Measurements from ENCODE around the gene PLIN1. TPM values are rescaled to one million over a fixed set of nuclear protein-coding genes. Genes with fewer than 3 reads are reported as not detected.
A peak's percentile ranks its signal among the peaks of the same experiment; 100 is the strongest.

The PLIN1 gene
- total and polyA plus RNA-seq, 2 donors (not counting 1 experiment from before 2014, with no cell fraction given): 0.02 to 0.50 TPM

- Histone ChIP-seq H4K20me1 (ENCODE audit: control insufficient read depth, extremely low read depth, insufficient read depth, low read length) (no peaks in the 10 kb centered on the region), H3K27ac (ENCODE audit: insufficient read depth, low read length) (no peak overlapping the region), H3K4me1 (ENCODE audit: control insufficient read depth, extremely low read depth, insufficient read depth, low read length) (no peaks in the 10 kb centered on the region), H3K27me3 (ENCODE audit: control insufficient read depth, insufficient read depth, low read length) (no peaks in the 10 kb centered on the region), H3K36me3 (ENCODE audit: control insufficient read depth, insufficient read depth, low read length) (no peaks in the 10 kb centered on the region), H3K9ac (ENCODE audit: insufficient read depth, low read length) (no peak overlapping the region), H2AFZ (ENCODE audit: low read length) (no peak overlapping the region), H3K9me3 (ENCODE audit: control insufficient read depth, insufficient read depth, low read depth, low read length) (no peaks in the 10 kb centered on the region), H3K4me2 (ENCODE audit: extremely low read depth, insufficient read depth, low read length) (no peak overlapping the region), H3K79me2 (ENCODE audit: control insufficient read depth, insufficient read depth, low read length) (no peaks in the 10 kb centered on the region), H3K4me3 (replicated peaks in 1 of 4; ENCODE audit: control extremely low read depth in 1 of 4, insufficient read depth in 1 of 4, low read depth in 3 of 4, low read length in 4 of 4) (no peak overlapping the region)
- TF ChIP-seq EZH2 (IDR thresholded peaks at IDR 0.05; ENCODE audit: low read length, missing control alignments) (no peak), CTCF (conservative IDR thresholded peaks at IDR 0.05 in 1 of 2, IDR thresholded peaks at IDR 0.05 in 1 of 2; ENCODE audit: low read depth in 1 of 2, low read length in 2 of 2) (no peak)
- peak in 1 of 2 donors; percentile 24 for DNase-seq (ENCODE audit: low read depth in 2 of 2)
These were observed 4.6 kb downstream of the PLIN1 start for GRCh38 chr15:89674526-89674925.

GRCh38 chr15:89673165-89673512, 6.0 kb downstream of the PLIN1 start:
- H3K27me3 ChIP-seq (ENCODE audit: control insufficient read depth, insufficient read depth, low read length): no peaks in the 10 kb centered on the region
- H3K4me2 ChIP-seq (ENCODE audit: extremely low read depth, insufficient read depth, low read length): no peak overlapping the region
- no peak overlapping the region for H3K27ac ChIP-seq (ENCODE audit: insufficient read depth, low read length)
- H3K4me3 ChIP-seq (replicated peaks in 1 of 4; ENCODE audit: control extremely low read depth in 1 of 4, insufficient read depth in 1 of 4, low read depth in 3 of 4, low read length in 4 of 4): no peak overlapping the region
- H3K36me3 ChIP-seq (ENCODE audit: control insufficient read depth, insufficient read depth, low read length): no peaks in the 10 kb centered on the region
- H3K9ac ChIP-seq (ENCODE audit: insufficient read depth, low read length): no peak overlapping the region
- H3K79me2 ChIP-seq (ENCODE audit: control insufficient read depth, insufficient read depth, low read length): no peaks in the 10 kb centered on the region
- H2AFZ ChIP-seq (ENCODE audit: low read length): no peak overlapping the region
- no peak for DNase-seq (ENCODE audit: low read depth in 2 of 2)
- peak in 1 of 2 donors; percentile 50 for TF ChIP-seq CTCF (conservative IDR thresholded peaks at IDR 0.05 in 1 of 2, IDR thresholded peaks at IDR 0.05 in 1 of 2; ENCODE audit: low read depth in 1 of 2, low read length in 2 of 2)
- TF ChIP-seq EZH2 (IDR thresholded peaks at IDR 0.05; ENCODE audit: low read length, missing control alignments): no peak
- no peaks in the 10 kb centered on the region for H3K9me3 ChIP-seq (ENCODE audit: control insufficient read depth, insufficient read depth, low read depth, low read length)
- no peaks in the 10 kb centered on the region for H3K4me1 ChIP-seq (ENCODE audit: control insufficient read depth, extremely low read depth, insufficient read depth, low read length)
- no peaks in the 10 kb centered on the region for H4K20me1 ChIP-seq (ENCODE audit: control insufficient read depth, extremely low read depth, insufficient read depth, low read length)

GRCh38 chr15:89672221-89673164, 6.7 kb downstream of the PLIN1 start:
- no peak overlapping the region for H3K9ac ChIP-seq (ENCODE audit: insufficient read depth, low read length)
- no peak overlapping the region for H3K4me2 ChIP-seq (ENCODE audit: extremely low read depth, insufficient read depth, low read length)
- no peaks in the 10 kb centered on the region for H3K4me1 ChIP-seq (ENCODE audit: control insufficient read depth, extremely low read depth, insufficient read depth, low read length)
- H3K4me3 ChIP-seq (replicated peaks in 1 of 4; ENCODE audit: control extremely low read depth in 1 of 4, insufficient read depth in 1 of 4, low read depth in 3 of 4, low read length in 4 of 4): no peak overlapping the region
- no peaks in the 10 kb centered on the region for H3K9me3 ChIP-seq (ENCODE audit: control insufficient read depth, insufficient read depth, low read depth, low read length)
- H4K20me1 ChIP-seq (ENCODE audit: control insufficient read depth, extremely low read depth, insufficient read depth, low read length): no peaks in the 10 kb centered on the region
- H3K27ac ChIP-seq (ENCODE audit: insufficient read depth, low read length): no peak overlapping the region
- TF ChIP-seq CTCF (conservative IDR thresholded peaks at IDR 0.05 in 1 of 2, IDR thresholded peaks at IDR 0.05 in 1 of 2; ENCODE audit: low read depth in 1 of 2, low read length in 2 of 2) (no peak), EZH2 (IDR thresholded peaks at IDR 0.05; ENCODE audit: low read length, missing control alignments) (no peak)
- no peaks in the 10 kb centered on the region for H3K79me2 ChIP-seq (ENCODE audit: control insufficient read depth, insufficient read depth, low read length)
- no peaks in the 10 kb centered on the region for H3K27me3 ChIP-seq (ENCODE audit: control insufficient read depth, insufficient read depth, low read length)
- DNase-seq (ENCODE audit: low read depth in 2 of 2): peak; percentile 43 to 51
- H3K36me3 ChIP-seq (ENCODE audit: control insufficient read depth, insufficient read depth, low read length): no peaks in the 10 kb centered on the region
- H2AFZ ChIP-seq (ENCODE audit: low read length): no peak overlapping the region
